GM10266 (cell line): ENCODE results near the gene APOLD1.
"Not testable (repeated sequence)": the region's sequence is repeated elsewhere in the genome, so short reads cannot be mapped to it uniquely, and the experiment has no call there.

Source experiments
- DNase-seq: peaks from one replicate; pipeline ENCODE4 v3.0.0; 2012; ENCODE audit errors: extremely low spot score
- CTCF ChIP-seq: IDR thresholded peaks from 2 replicates; pipeline ENCODE4 v1.5.1; 2012; ENCODE audit warnings: mild to moderate bottlenecking, low read depth; ENCODE audit not compliant: control insufficient read depth, insufficient read depth; ENCODE audit errors: missing control alignments

APOLD1 gene

GRCh38 chr12:12835378-12836146 lies 50.1 kb downstream of the APOLD1 start:
- no peak for DNase-seq
- no peak for TF ChIP-seq CTCF

- no peak for TF ChIP-seq CTCF
- DNase-seq = no peak
Observed at GRCh38 chr12:12836571-12836970, 51.1 kb downstream of the APOLD1 start.

- DNase-seq = peak; percentile 61
- TF ChIP-seq CTCF = peak; percentile 48
Observed at GRCh38 chr12:12837025-12837812, 51.8 kb downstream of the APOLD1 start.

GRCh38 chr12:12837813-12838153 lies 52.3 kb downstream of the APOLD1 start:
- TF ChIP-seq CTCF = no peak
- DNase-seq = no peak

- no peak for TF ChIP-seq CTCF
- no peak for DNase-seq
Observed at GRCh38 chr12:12839003-12839395, 53.5 kb downstream of the APOLD1 start.

GRCh38 chr12:12839439-12839838 lies 54.0 kb downstream of the APOLD1 start:
- not testable (repeated sequence) for DNase-seq

GRCh38 chr12:12839873-12840579 lies 54.6 kb downstream of the APOLD1 start:
- TF ChIP-seq CTCF = no peak
- DNase-seq = no peak
